ENCODE results near the gene ZNF638. TPM values are rescaled to one million over a fixed set of nuclear protein-coding genes. Genes with fewer than 3 reads are reported as not detected.
"Not testable (repeated sequence)": the region's sequence is repeated elsewhere in the genome, so short reads cannot be mapped to it uniquely, and the experiment has no call there.

Gene ZNF638
- polyA plus RNA-seq, 1 donor = 137 TPM

GRCh38 chr2:71331331-71331580 lies 326 bp upstream of the ZNF638 start:
- 20% methylated on average over 2 of the region's 9 CpGs for WGBS (ENCODE audit: insufficient coverage, low lambda C conversion rate)
- H3K36me3 ChIP-seq (ENCODE audit: control insufficient read depth, insufficient read depth, low read length); H3K27ac ChIP-seq (ENCODE audit: low read length); H3K27me3 ChIP-seq (ENCODE audit: control insufficient read depth, insufficient read depth, low read length); H3K4me1 ChIP-seq (ENCODE audit: control insufficient read depth, insufficient read depth, low read length); H3K9me3 ChIP-seq (ENCODE audit: control insufficient read depth, low read depth, low read length); DNase-seq: not testable (repeated sequence)
- H3K4me3 ChIP-seq (ENCODE audit: low read length) = peak overlapping the region; percentile 30

- peaks cover 4% of the 10 kb centered on the region for H3K36me3 ChIP-seq (ENCODE audit: control insufficient read depth, insufficient read depth, low read length)
- peak overlapping the region; percentile 98 for H3K27ac ChIP-seq (ENCODE audit: low read length)
- no peaks in the 10 kb centered on the region for H3K27me3 ChIP-seq (ENCODE audit: control insufficient read depth, insufficient read depth, low read length)
- H3K9me3 ChIP-seq (ENCODE audit: control insufficient read depth, low read depth, low read length) = no peaks in the 10 kb centered on the region
- H3K4me3 ChIP-seq (ENCODE audit: low read length) = peak overlapping the region; percentile 99
- DNase-seq = no peak
- WGBS (ENCODE audit: insufficient coverage, low lambda C conversion rate) = 0% methylated on average over 1 of the region's 6 CpGs
- peaks cover 2% of the 10 kb centered on the region for H3K4me1 ChIP-seq (ENCODE audit: control insufficient read depth, insufficient read depth, low read length)
Observed at GRCh38 chr2:71332435-71332796, 834 bp downstream of the ZNF638 start.

DNA sequence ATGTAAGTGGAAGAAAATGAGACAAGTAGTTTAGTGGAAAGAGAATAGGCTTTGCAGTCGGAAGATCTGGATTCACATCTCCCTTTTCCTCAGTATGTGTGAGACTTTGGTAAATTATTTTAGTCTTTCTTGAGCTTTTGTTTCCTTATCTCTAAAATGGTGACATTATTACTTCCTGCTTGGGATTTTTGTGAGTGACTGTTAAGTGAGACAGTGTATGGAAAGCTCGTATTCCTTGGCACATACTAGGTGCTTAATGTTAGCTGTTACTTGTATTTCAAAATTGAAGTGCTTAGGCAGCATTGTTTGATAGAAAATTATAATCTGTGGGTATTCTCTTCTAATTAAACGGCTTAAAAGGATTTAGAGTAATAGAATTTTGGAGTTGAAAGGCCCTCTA lies 2.0 kb downstream of the ZNF638 start:
- Histone ChIP-seq H3K27me3 (ENCODE audit: control insufficient read depth, insufficient read depth, low read length) (no peaks in the 10 kb centered on the region), H3K36me3 (ENCODE audit: control insufficient read depth, insufficient read depth, low read length) (peaks cover 4% of the 10 kb centered on the region), H3K27ac (ENCODE audit: low read length) (no peak overlapping the region), H3K9me3 (ENCODE audit: control insufficient read depth, low read depth, low read length) (no peaks in the 10 kb centered on the region), H3K4me3 (ENCODE audit: low read length) (peak overlapping the region; percentile 99), H3K4me1 (ENCODE audit: control insufficient read depth, insufficient read depth, low read length) (no peaks in the 10 kb centered on the region)
- no peak for DNase-seq
- 80% methylated on average over 3 of the region's 3 CpGs for WGBS (ENCODE audit: insufficient coverage, low lambda C conversion rate)

DNA sequence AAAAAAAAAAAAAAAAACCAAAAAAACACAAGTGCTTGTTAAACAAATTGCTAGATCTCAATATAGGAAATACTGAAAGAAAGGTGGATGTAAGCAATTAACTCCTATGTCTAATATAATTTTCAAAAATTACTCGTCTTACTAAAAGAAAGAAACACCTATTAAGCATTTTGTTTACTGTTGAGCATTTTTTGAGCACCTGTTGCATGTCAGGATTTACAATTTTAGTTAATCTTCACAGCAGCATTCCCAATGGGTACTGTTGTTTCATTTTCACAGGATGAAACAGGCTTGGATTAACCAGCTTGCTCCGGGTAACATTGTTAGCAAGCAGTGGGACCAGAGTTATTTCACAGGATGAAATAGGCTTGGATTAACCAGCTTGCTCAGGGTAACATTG lies 4.8 kb downstream of the ZNF638 start:
- H3K27me3 ChIP-seq (ENCODE audit: control insufficient read depth, insufficient read depth, low read length) = no peaks in the 10 kb centered on the region
- H3K4me3 ChIP-seq (ENCODE audit: low read length) = no peak overlapping the region
- no peaks in the 10 kb centered on the region for H3K9me3 ChIP-seq (ENCODE audit: control insufficient read depth, low read depth, low read length)
- H3K27ac ChIP-seq (ENCODE audit: low read length) = no peak overlapping the region
- DNase-seq = no peak
- no peaks in the 10 kb centered on the region for H3K4me1 ChIP-seq (ENCODE audit: control insufficient read depth, insufficient read depth, low read length)
- H3K36me3 ChIP-seq (ENCODE audit: control insufficient read depth, insufficient read depth, low read length) = peaks cover 4% of the 10 kb centered on the region
- 100% methylated on average over 1 of the region's 2 CpGs for WGBS (ENCODE audit: insufficient coverage, low lambda C conversion rate)

DNA sequence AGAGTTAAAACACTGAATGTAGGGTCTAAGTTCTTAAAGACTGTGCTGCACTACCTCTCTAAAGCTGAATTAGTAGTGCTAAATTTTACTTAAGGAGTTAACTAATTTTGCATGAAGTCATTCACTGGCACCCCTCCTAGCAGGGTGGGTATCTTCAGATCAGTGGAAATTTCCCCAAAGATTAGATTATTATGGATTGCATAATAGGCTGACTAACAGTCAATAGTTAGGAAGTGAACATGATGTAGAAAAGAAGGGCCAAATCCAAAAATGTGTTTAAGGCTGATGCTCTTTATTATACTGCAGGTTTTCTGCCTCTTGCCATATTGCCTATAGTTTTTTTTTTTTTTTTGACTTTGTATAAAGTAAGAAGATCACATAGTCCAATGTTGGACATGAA lies 5.2 kb downstream of the ZNF638 start:
- H3K27ac ChIP-seq (ENCODE audit: low read length) = no peak overlapping the region
- no peaks in the 10 kb centered on the region for H3K27me3 ChIP-seq (ENCODE audit: control insufficient read depth, insufficient read depth, low read length)
- H3K36me3 ChIP-seq (ENCODE audit: control insufficient read depth, insufficient read depth, low read length) = peaks cover 4% of the 10 kb centered on the region
- H3K4me1 ChIP-seq (ENCODE audit: control insufficient read depth, insufficient read depth, low read length) = no peaks in the 10 kb centered on the region
- no peaks in the 10 kb centered on the region for H3K9me3 ChIP-seq (ENCODE audit: control insufficient read depth, low read depth, low read length)
- no peak for DNase-seq
- no peak overlapping the region for H3K4me3 ChIP-seq (ENCODE audit: low read length)

GRCh38 chr2:71337776-71338175 lies 6.2 kb downstream of the ZNF638 start:
- no peak for DNase-seq
- WGBS (ENCODE audit: insufficient coverage, low lambda C conversion rate) = no CpG with 5 or more reads among the region's 2 CpGs
- Histone ChIP-seq H3K4me3 (ENCODE audit: low read length) (no peak overlapping the region), H3K4me1 (ENCODE audit: control insufficient read depth, insufficient read depth, low read length) (no peaks in the 10 kb centered on the region), H3K36me3 (ENCODE audit: control insufficient read depth, insufficient read depth, low read length) (peaks cover 4% of the 10 kb centered on the region), H3K9me3 (ENCODE audit: control insufficient read depth, low read depth, low read length) (no peaks in the 10 kb centered on the region), H3K27ac (ENCODE audit: low read length) (no peak overlapping the region), H3K27me3 (ENCODE audit: control insufficient read depth, insufficient read depth, low read length) (no peaks in the 10 kb centered on the region)

DNA sequence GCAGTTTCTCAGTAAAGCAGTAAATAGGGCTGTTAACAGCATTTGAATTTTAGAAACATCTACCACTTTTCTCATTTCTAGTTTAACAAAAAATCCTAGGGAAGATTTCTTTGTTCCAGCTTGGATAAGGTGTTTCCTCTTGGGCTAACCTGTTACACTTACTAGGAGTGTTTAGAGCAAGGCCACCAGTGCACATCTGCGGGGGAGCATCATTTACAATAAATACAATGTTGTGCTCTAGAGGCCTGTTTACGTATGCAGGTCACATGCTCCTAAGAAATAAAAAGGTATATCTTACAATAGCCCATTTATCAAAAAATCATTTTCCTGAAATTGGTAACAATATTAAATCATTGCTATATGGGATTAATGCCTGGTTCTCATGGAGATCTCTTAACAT lies 8.1 kb downstream of the ZNF638 start:
- 67% methylated on average over 1 of the region's 2 CpGs for WGBS (ENCODE audit: insufficient coverage, low lambda C conversion rate)
- no peak for DNase-seq
- Histone ChIP-seq H3K36me3 (ENCODE audit: control insufficient read depth, insufficient read depth, low read length) (peaks cover 6% of the 10 kb centered on the region), H3K27ac (ENCODE audit: low read length) (no peak overlapping the region), H3K9me3 (ENCODE audit: control insufficient read depth, low read depth, low read length) (no peaks in the 10 kb centered on the region), H3K4me1 (ENCODE audit: control insufficient read depth, insufficient read depth, low read length) (no peaks in the 10 kb centered on the region), H3K4me3 (ENCODE audit: low read length) (no peak overlapping the region), H3K27me3 (ENCODE audit: control insufficient read depth, insufficient read depth, low read length) (no peaks in the 10 kb centered on the region)

- Histone ChIP-seq H3K4me1 (ENCODE audit: control insufficient read depth, insufficient read depth, low read length) (no peaks in the 10 kb centered on the region), H3K27me3 (ENCODE audit: control insufficient read depth, insufficient read depth, low read length) (no peaks in the 10 kb centered on the region)
- WGBS (ENCODE audit: insufficient coverage, low lambda C conversion rate) = 67% methylated on average over 2 of the region's 3 CpGs
Observed at GRCh38 chr2:71340176-71340575, 8.6 kb downstream of the ZNF638 start.

DNA sequence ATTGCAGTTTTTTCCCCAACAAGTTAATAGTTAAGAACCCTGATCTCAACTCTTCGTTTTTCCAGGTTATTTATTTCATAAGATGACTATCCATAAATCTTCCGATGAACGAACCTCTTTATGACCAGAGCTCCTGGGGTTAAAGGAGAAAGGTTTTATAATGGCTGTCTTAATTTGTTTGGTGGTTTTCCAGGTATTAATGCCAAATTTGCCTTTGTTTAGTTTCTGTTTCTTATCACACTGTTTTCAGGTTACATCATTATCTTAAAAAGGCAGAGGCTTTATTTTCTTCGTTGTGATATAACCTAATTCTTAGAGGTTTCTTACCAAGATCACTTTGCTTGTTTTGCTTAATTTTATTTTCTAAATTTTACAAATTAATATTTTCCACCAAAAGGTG lies 10.1 kb downstream of the ZNF638 start:
- H3K4me1 ChIP-seq (ENCODE audit: control insufficient read depth, insufficient read depth, low read length) = no peaks in the 10 kb centered on the region

More at GRCh38 chr2:71340176-71340575, 8.6 kb downstream of the ZNF638 start:
- Histone ChIP-seq H3K9me3 (ENCODE audit: control insufficient read depth, low read depth, low read length) (no peaks in the 10 kb centered on the region), H3K27ac (ENCODE audit: low read length) (no peak overlapping the region), H3K4me3 (ENCODE audit: low read length) (no peak overlapping the region), H3K36me3 (ENCODE audit: control insufficient read depth, insufficient read depth, low read length) (peaks cover 5% of the 10 kb centered on the region)
- no peak for DNase-seq

GRCh38 chr2:71346065-71346464 lies 14.5 kb downstream of the ZNF638 start:
- no peak overlapping the region for H3K4me3 ChIP-seq (ENCODE audit: low read length)
- no peak for DNase-seq
- no peaks in the 10 kb centered on the region for H3K27me3 ChIP-seq (ENCODE audit: control insufficient read depth, insufficient read depth, low read length)
- peaks cover 29% of the 10 kb centered on the region for H3K36me3 ChIP-seq (ENCODE audit: control insufficient read depth, insufficient read depth, low read length)
- H3K4me1 ChIP-seq (ENCODE audit: control insufficient read depth, insufficient read depth, low read length) = no peaks in the 10 kb centered on the region
- 100% methylated on average over 1 of the region's 2 CpGs for WGBS (ENCODE audit: insufficient coverage, low lambda C conversion rate)
- no peaks in the 10 kb centered on the region for H3K9me3 ChIP-seq (ENCODE audit: control insufficient read depth, low read depth, low read length)
- no peak overlapping the region for H3K27ac ChIP-seq (ENCODE audit: low read length)

More for the DNA sequence above, 10.1 kb downstream of the ZNF638 start:
- DNase-seq = no peak
- 42% methylated on average over 2 of the region's 4 CpGs for WGBS (ENCODE audit: insufficient coverage, low lambda C conversion rate)
- H3K4me3 ChIP-seq (ENCODE audit: low read length) = no peak overlapping the region
- no peaks in the 10 kb centered on the region for H3K9me3 ChIP-seq (ENCODE audit: control insufficient read depth, low read depth, low read length)
- H3K27ac ChIP-seq (ENCODE audit: low read length) = no peak overlapping the region
- H3K27me3 ChIP-seq (ENCODE audit: control insufficient read depth, insufficient read depth, low read length) = no peaks in the 10 kb centered on the region
- peaks cover 6% of the 10 kb centered on the region for H3K36me3 ChIP-seq (ENCODE audit: control insufficient read depth, insufficient read depth, low read length)

DNA sequence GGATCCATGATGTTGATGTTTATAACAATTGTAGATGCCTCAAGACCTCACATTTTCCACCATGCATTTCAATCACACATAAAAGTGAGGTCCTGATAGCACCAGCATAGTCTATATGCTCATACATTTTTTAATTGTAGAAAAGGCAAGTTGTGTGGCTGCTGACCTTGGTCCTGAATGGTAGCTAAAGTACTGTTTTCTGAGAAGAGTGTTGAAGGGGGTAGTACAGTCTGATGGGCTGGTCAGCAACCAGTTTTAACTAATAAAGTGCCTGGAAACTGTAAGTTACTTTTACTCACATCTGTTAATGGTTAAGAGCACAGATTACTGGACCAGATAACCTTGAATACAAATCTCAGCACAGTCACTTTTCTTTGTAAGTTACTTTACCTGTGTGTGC lies 15.9 kb downstream of the ZNF638 start:
- no peaks in the 10 kb centered on the region for H3K9me3 ChIP-seq (ENCODE audit: control insufficient read depth, low read depth, low read length)
- H3K4me1 ChIP-seq (ENCODE audit: control insufficient read depth, insufficient read depth, low read length) = no peaks in the 10 kb centered on the region
- no peak overlapping the region for H3K27ac ChIP-seq (ENCODE audit: low read length)
- peaks cover 31% of the 10 kb centered on the region for H3K36me3 ChIP-seq (ENCODE audit: control insufficient read depth, insufficient read depth, low read length)
- peak in 1 of 2 donors; percentile 13 for DNase-seq
- H3K4me3 ChIP-seq (ENCODE audit: low read length) = no peak overlapping the region
- H3K27me3 ChIP-seq (ENCODE audit: control insufficient read depth, insufficient read depth, low read length) = no peaks in the 10 kb centered on the region
